ENCODE results near the gene E2F8.
A peak's percentile ranks its signal among the peaks of the same experiment; 100 is the strongest.
"Not testable (repeated sequence)": the region's sequence is repeated elsewhere in the genome, so short reads cannot be mapped to it uniquely, and the experiment has no call there.

E2F8 gene

GRCh38 chr11:19240420-19241259 lies at the start of gene E2F8:
TSS of gene E2F8 (minus strand) at chr11:19240945. CDS start at chr11:19240121, 824 bp downstream.
- peak; percentile 59 for DNase-seq (ENCODE audit: low read depth, low spot score)

GRCh38 chr11:19290356-19290755 lies 49.6 kb upstream of the E2F8 start:
- no peak for DNase-seq (ENCODE audit: low read depth, low spot score)

GRCh38 chr11:19288256-19288655 lies 47.5 kb upstream of the E2F8 start:
- no peak for DNase-seq (ENCODE audit: low read depth, low spot score)

GRCh38 chr11:19286411-19286810 lies 45.7 kb upstream of the E2F8 start:
- DNase-seq (ENCODE audit: low read depth, low spot score) = no peak

- DNase-seq (ENCODE audit: low read depth, low spot score) = no peak
Measured at GRCh38 chr11:19284881-19285280, 44.1 kb upstream of the E2F8 start.

GRCh38 chr11:19283991-19284390 lies 43.2 kb upstream of the E2F8 start:
- no peak for DNase-seq (ENCODE audit: low read depth, low spot score)

GRCh38 chr11:19281555-19281954 lies 40.8 kb upstream of the E2F8 start:
- DNase-seq (ENCODE audit: low read depth, low spot score) = no peak

- DNase-seq (ENCODE audit: low read depth, low spot score) = no peak
Measured at GRCh38 chr11:19281041-19281440, 40.3 kb upstream of the E2F8 start.

GRCh38 chr11:19279451-19279850 lies 38.7 kb upstream of the E2F8 start:
- no peak for DNase-seq (ENCODE audit: low read depth, low spot score)

- DNase-seq (ENCODE audit: low read depth, low spot score) = no peak
Measured at GRCh38 chr11:19276859-19277808, 36.4 kb upstream of the E2F8 start.

GRCh38 chr11:19275496-19275895 lies 34.8 kb upstream of the E2F8 start:
- no peak for DNase-seq (ENCODE audit: low read depth, low spot score)

- DNase-seq (ENCODE audit: low read depth, low spot score) = not testable (repeated sequence)
Measured at GRCh38 chr11:19273219-19273618, 32.5 kb upstream of the E2F8 start.

- DNase-seq (ENCODE audit: low read depth, low spot score) = no peak
Measured at GRCh38 chr11:19268909-19269308, 28.2 kb upstream of the E2F8 start.

- no peak for DNase-seq (ENCODE audit: low read depth, low spot score)
Measured at GRCh38 chr11:19267567-19267966, 26.8 kb upstream of the E2F8 start.

GRCh38 chr11:19263333-19263732 lies 22.6 kb upstream of the E2F8 start:
- no peak for DNase-seq (ENCODE audit: low read depth, low spot score)

- DNase-seq (ENCODE audit: low read depth, low spot score) = peak; percentile 25
Measured at GRCh38 chr11:19259487-19260345, 19.0 kb upstream of the E2F8 start.

- DNase-seq (ENCODE audit: low read depth, low spot score) = no peak
Measured at GRCh38 chr11:19258641-19259230, 18.0 kb upstream of the E2F8 start.

- not testable (repeated sequence) for DNase-seq (ENCODE audit: low read depth, low spot score)
Measured at GRCh38 chr11:19254441-19254840, 13.7 kb upstream of the E2F8 start.

GRCh38 chr11:19253817-19254216 lies 13.1 kb upstream of the E2F8 start:
- no peak for DNase-seq (ENCODE audit: low read depth, low spot score)

- DNase-seq (ENCODE audit: low read depth, low spot score) = no peak
Measured at GRCh38 chr11:19253153-19253745, 12.5 kb upstream of the E2F8 start.

Measured in brain pericyte (primary cell).